Kidney capillary endothelial cell (primary cell): Measurements from ENCODE around the gene CALY.

Experiments used
- DNase-seq: peaks from one replicate; pipeline ENCODE4 v3.0.0-alpha.2; 2018; ENCODE audit warnings: low spot score

Gene CALY

DNA sequence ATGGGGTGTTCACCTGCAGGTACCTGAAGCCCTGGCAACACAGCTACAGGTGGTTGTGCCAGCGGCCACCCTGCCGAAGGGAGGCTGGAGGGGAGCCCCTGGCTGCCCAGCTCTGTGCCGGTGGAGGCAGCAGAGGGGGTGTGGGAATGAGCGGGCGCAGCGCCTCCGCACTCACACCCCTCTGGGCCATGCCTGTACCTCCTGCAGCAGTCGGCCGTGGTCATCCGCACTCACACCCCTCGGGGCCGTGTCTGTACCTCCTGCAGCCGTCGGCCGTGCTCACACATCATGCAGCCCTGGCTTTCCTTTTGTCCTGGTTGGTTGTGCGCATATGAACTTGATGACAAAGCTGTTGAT lies 26.3 kb downstream of the CALY start:
- DNase-seq: no peak

GRCh38 chr10:133309720-133310398 lies 26.8 kb downstream of the CALY start:
- DNase-seq: no peak

- peak; percentile 80 for DNase-seq
Observed at GRCh38 chr10:133309100-133309719, 27.5 kb downstream of the CALY start.

DNA sequence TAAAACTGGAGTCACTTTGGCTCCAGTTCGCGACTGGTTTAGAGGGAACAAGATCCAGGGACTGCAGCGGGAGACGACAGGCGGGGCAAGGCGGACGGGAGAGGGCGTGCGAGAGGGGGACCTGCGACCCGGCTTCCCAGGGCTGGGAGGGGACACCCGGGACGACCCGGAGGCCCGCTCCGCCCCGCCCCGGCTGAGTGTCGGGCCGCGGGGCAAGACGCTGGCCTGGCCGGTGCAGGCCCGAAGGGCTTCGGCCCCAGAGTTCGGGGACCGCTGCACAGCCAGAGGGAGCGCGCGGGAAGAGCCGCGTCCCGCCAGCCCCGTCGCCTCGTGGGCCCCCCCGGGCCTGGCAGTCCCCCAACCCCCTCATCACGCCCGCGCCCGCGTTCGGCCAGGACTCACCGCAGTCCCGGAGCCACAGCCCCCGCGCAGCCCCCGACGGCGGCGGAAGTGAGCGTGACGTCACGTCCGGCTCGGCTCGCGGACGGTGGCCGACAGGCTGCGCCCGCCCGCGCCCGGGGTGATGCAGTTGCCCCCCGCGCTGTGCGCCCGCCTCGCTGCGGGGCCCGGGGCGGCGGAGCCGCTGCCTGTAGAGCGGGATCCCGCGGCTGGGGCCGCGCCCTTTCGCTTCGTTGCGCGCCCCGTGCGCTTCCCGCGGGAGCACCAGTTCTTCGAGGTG lies 28.1 kb downstream of the CALY start, which contains the start of the genes TUBGCP2 and ZNF511:
Gene TUBGCP2 (minus strand): TSS at position 452 of the 679 bp plus-strand sequence. CDS start 5,931 bp downstream, outside the sequence.
Gene ZNF511 (plus strand): TSS at position 494 of the 679 bp plus-strand sequence. CDS start 30 bp downstream, at position 524.
- DNase-seq: peak; percentile 76

DNA sequence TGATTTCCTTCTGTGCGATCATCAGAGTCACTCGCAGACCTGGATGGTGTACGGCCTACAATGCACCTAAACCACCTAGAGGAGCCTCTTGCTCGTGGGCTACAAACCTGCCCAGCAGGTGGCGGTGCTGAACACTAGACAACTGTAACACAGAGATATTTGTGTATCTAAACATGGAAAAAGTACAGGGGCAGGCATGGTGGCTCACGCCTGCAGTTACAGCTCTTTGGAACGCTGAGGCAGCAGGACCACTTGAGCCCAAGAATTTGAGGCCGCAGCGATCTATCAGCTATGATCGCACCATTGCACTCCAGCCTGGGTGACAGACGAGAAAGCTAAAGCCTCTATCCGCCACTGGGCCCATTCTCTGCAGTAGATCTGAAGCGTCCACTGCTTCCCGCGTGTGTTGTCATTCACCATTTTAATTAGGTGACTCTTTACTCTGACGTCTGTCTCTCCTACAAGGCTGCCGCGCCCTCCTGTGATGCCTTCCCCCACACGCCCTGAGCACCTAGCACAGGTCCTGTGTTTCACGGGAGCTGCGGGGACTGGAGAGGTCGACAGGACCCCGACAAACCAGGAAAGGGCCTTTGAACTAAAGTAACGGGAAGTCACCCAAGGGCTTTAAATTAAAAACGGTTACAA lies 28.8 kb downstream of the CALY start:
- peak; percentile 60 for DNase-seq

GRCh38 chr10:133306941-133307379 lies 29.7 kb downstream of the CALY start:
- no peak for DNase-seq

DNA sequence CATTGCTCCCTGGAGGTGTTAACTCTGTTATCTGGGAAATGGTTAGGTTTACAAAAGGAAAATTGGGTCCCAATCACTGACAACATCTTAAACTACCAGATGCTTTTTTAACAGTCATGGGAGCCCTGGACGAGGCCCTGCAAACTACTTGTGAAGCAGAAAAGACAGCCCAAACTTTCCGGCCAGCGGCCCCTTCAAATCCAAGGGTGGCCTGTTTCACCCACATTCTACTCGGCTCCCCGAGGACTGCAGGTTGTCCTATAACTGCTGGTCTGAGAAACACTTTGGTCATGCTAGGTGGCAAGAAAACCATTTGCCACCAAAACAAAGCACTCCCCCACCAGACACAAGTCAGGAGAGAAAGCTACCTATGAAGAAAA lies 30.6 kb downstream of the CALY start:
- DNase-seq: no peak

GRCh38 chr10:133303206-133303605 lies 33.5 kb downstream of the CALY start:
- no peak for DNase-seq

DNA sequence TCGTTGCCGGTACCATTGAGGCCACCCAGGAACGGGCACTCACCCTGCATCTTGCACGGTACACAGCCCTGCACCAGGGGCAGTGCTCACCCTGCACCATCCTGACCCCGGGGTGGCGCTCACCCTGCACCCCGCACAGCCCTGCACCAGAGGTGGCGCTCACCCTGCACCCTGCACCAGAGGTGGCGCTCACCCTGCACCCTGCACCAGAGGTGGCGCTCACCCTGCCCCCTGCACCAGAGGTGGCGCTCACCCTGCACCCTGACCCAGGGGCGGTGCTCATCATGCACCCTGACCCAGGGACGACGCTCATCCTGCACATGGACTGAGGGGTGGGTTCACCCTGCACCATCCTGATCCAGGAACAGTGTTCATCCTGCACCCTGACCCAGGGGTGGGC lies 34.5 kb downstream of the CALY start:
- no peak for DNase-seq

DNA sequence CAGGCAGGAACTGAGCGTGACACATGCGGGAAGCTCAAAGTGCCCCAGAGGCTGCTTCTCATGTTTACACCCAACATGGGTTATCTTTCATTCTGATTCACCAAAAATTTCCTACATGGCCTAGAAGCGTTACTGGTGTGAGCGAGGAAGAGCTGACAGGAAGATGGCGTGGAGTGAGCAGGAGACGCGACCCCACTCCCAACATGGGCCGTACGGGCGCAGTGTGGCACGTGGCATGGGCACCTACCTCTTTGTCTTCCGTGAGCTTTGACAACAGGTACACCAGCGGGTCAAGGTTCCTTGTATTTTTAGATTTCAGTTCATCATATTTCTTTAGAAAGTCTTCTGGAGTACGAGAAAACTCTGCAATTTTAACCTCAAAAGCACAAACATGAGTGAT lies 37.0 kb downstream of the CALY start:
- no peak for DNase-seq

GRCh38 chr10:133299224-133299623 lies 37.5 kb downstream of the CALY start:
- no peak for DNase-seq

GRCh38 chr10:133298466-133298865 lies 38.2 kb downstream of the CALY start:
- no peak for DNase-seq

- no peak for DNase-seq
Observed at GRCh38 chr10:133297504-133297903, 39.2 kb downstream of the CALY start.

GRCh38 chr10:133295426-133296320 lies 41.0 kb downstream of the CALY start:
- DNase-seq: no peak

- DNase-seq: no peak
Observed at GRCh38 chr10:133294189-133294588, 42.5 kb downstream of the CALY start.

- DNase-seq: no peak
Observed at GRCh38 chr10:133293810-133294119, 42.9 kb downstream of the CALY start.

DNA sequence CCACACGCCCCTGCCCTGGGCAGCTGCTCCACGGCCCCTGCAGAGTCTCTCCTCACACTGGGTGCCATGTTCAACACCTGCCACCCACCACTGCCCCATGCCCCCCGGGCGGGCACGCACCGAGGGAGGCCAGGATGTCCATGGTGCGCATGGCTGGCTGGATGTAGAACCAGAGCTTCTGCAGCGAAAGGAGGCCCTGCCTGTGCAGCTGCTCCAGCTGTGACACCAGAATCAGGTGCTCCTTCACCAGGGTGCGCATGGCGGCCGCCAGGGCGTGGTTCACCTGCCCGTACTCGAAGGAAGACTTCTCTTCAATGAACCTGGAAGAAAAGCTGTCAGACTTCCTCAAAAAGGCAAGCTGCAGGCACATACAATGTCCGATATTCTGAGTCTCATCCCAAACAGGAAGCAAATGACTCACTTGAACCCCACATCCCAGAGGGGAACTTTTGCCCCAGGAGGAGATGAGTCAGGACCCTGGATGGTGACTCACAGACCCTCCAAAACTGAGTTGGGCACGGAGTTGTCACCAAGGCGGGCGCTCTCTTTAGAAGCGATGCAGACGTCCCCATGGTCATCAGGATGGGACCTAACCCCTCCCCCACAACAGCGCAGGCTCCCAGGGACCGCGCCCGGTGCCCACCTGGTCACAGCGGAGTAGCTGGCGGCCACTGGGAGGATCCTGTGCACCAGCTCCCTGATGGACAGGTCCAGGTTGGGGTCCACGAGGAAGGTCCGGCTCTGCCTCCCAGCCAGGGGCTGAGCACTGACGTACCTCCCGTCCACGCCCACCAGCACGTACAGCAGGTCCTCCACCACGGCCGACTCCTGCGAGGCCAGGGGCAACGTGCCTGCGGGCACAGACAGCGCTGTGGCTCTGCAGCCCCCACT lies 43.5 kb downstream of the CALY start:
- DNase-seq: peak; percentile 69

DNA sequence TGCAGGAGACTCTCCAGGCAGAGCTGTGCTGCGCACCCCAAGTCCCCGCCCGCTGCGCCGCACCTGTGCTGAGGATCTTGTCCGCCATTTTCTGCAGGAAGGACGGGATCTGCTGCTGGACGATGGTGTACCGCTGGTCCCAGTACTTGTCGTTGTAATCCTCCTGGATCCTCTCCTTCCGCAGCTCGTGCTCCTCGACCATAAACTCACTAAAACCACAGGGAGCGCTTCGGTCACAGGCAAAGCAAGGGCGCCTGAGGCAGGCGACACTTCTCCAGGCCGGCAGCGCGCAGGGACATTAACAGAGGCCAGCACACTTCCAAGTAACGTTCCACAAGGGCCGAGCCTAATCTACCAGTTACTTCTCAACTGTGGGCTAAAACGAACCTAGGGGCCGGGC lies 46.9 kb downstream of the CALY start:
- DNase-seq: no peak

- no peak for DNase-seq
Observed at GRCh38 chr10:133287832-133288500, 48.7 kb downstream of the CALY start.

DNA sequence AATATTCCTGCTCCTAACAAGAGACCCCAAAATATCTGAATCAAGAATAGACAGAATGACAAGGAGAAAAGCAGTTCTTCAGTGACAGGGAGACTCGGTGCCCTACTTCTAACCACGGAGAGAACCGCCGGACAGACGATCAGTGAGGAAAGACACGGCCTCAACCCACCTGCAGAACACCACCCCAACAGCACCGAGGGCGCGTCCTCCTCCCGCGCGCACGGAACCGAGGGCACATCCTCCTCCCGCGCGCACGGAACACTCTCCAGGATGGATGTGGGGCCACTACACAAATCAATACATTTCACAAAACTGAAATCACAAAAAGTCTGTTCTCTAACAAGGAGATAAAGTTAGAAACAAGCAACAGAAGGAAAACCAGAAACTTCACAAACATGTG lies 50.3 kb downstream of the CALY start:
- DNase-seq: no peak
